ENCODE results near the gene RBMS3.
"Not testable (repeated sequence)": the region's sequence is repeated elsewhere in the genome, so short reads cannot be mapped to it uniquely, and the experiment has no call there.

The RBMS3 gene

GRCh38 chr3:30048431-30048830 is 767.6 kb downstream of the RBMS3 start:
- H3K4me3 ChIP-seq = no peak overlapping the region
- H3K27ac ChIP-seq = no peak overlapping the region

GRCh38 chr3:30050116-30050515 is 769.2 kb downstream of the RBMS3 start:
- H3K27ac ChIP-seq, H3K4me3 ChIP-seq: not testable (repeated sequence)

- Histone ChIP-seq H3K27ac (no peak overlapping the region), H3K4me3 (no peak overlapping the region)
Measured at GRCh38 chr3:30059240-30059639, 778.4 kb downstream of the RBMS3 start.

Data from skin epidermis (tissue), 12 donors.